ENCODE results near the gene AKR1C1.
"Not testable (repeated sequence)": the region's sequence is repeated elsewhere in the genome, so short reads cannot be mapped to it uniquely, and the experiment has no call there.

Gene AKR1C1

GRCh38 chr10:5019770-5020612, 56.8 kb downstream of the AKR1C1 start:
- peak; percentile 16 for DNase-seq

- DNase-seq: not testable (repeated sequence)
Measured at GRCh38 chr10:5021624-5022290, 58.5 kb downstream of the AKR1C1 start.

DNA sequence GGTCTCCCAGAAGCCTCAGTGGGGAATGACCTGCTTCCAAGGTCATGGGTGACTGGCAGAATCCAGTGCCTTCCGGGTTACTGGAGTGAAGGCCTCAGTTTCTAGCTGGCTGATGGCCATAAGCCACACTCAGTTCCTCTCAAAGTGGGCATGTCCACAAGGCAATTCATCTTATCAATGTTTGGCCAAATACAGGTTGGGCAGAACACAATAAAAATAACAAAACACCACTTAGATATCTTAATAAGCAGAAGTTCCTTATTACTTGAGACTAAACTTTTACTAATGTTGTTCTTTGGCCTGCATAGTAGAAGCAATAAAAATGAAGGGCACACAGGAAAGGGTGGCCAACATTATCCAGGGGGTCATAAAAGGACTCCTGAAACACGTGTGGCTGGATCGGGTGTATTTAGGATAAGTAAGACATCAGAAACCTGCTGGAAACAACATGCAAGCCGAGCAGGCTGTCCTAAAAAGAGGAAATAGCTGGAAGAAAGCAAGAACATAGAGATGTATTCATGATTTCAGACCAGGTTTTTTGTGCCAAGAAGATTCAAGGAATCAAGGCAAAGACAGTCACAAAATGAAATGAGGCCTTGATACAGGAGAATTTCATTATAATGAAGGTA, 60.1 kb downstream of the AKR1C1 start:
- DNase-seq: no peak

DNA sequence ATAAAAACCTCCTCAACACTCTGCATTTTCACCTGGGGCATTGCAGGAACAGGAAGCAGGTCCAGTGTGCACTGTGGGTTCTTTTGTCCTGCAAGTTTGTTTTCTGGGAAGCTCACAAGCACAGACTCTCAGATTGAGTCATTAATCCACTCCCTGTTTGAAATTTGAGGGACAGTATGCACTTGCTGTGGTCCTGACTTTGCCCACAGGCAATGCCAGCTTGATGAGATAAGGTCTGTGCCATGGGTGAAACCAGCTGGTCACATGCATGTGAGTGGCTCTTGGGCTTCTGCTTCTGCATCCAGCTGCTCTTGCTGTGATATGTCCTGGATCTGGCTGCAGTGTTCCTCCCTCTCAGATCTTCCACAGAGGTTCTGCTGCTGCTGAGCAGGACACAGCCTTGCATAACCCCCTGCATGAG, 62.3 kb downstream of the AKR1C1 start:
- DNase-seq: not testable (repeated sequence)

DNA sequence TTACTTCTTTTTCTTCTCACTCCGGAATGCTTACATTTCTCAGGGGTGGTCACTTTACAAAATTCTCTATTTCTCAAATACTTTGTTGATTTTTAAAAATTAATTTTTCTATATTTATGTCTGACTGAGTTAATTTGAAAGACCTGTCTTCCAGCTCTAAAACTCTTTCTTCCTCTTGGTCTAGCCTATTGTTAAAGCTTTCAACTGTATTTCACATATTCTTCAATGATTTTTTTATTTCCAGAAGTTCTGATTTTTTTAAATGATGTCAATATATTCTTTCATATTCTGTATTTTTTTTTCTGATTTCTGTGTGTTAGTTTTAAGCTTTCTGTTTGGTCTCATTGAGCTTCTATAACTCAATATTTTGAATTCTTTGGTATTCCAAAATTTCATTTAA, 67.8 kb downstream of the AKR1C1 start:
- DNase-seq: no peak

DNA sequence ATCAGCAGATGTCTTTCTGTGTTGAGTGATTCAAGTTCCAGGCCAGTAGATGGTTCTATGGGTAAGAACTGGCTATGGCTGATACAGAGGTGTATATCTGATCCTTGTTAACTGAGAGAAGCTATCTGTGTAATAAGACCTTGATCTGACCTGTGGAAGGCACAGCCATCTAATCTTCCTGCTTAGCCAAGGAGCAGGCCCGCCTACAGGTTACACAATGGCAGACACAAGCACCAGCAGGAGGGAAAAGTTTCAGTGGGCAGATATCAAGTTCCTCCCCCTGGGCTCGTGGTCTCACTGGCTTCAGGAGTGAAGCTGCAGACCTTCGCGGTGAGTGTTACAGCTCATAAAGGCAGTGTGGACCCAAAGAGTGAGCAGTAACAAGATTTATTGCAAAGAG, 68.4 kb downstream of the AKR1C1 start:
- DNase-seq: not testable (repeated sequence)

GRCh38 chr10:5032444-5032843, 69.2 kb downstream of the AKR1C1 start:
- DNase-seq: not testable (repeated sequence)

Measured in eye (tissue), 1 donor.